GM08714 (cell line): Measurements from ENCODE around the gene FEM1B.

Experiments
- H3K4me3 ChIP-seq: fragments of 200-500 bp; sonication (Bioruptor generic); 2 replicates; pipeline ENCODE4 v1.5.1; 2014; ENCODE audit warnings: mild to moderate bottlenecking, low read length, inconsistent platforms
- ZNF274 ChIP-seq: IDR thresholded peaks from 2 replicates; pipeline ENCODE4 v1.6.1; 2012; ENCODE audit warnings: mild to moderate bottlenecking, low read depth, low read length

FEM1B gene

DNA sequence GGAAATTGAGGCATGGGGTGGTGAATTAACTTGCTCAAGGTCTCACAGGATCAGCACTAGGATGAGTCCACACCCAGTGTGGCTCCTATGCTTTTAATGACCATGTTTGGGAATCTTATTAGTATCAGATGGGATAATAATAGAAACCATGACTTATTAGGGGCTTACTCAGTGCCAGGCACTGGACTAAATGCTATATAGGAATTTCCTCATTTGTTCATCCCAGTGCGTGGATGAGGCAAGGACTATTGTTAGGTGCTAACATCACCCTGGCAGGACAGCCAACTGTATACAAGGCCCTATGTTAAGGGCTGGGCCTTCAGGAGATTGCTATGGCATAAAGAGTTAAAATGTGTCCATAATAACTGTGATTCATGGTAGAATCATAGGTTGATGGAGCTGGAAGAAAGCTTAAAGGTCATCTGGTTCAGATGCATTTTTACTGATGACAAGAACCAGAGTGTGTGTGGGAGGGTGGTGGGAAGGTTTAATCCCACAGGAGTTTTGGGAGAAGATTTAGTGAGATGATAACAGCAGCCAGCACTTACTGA lies 4.7 kb upstream of the FEM1B start:
- no peak for TF ChIP-seq ZNF274
- no peak overlapping the region for H3K4me3 ChIP-seq

DNA sequence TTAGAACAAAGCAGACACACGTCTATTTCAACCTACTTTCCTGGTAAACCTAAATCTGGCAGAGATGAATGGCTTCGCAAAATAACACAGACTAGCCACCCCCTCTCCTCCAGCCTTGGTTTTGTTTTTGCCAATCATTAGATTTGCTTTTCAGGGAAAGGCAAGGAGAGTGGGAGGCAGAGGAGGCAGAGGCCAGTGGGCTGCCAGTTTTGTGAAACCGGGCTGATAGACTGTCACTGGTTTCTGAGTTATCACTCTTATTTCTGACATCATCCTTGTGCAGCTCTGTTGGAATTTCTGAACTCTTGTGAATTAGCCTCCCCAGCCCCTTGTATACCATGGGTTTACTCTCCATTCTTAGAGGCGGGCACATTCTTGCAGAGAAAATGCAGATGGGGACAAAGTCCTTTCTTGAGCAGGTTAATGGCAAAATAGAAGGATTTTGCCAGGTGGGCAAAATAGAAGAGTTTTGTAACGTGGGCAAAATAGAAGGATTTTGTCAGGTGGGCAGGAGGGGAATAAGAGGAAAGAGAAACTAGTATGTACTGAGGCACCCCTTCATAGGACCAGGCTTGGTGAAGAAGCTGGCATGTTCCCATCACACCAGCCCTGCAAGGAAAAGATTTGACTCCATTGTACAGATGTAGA lies 3.2 kb upstream of the FEM1B start:
- no peak for TF ChIP-seq ZNF274
- H3K4me3 ChIP-seq: no peak overlapping the region

DNA sequence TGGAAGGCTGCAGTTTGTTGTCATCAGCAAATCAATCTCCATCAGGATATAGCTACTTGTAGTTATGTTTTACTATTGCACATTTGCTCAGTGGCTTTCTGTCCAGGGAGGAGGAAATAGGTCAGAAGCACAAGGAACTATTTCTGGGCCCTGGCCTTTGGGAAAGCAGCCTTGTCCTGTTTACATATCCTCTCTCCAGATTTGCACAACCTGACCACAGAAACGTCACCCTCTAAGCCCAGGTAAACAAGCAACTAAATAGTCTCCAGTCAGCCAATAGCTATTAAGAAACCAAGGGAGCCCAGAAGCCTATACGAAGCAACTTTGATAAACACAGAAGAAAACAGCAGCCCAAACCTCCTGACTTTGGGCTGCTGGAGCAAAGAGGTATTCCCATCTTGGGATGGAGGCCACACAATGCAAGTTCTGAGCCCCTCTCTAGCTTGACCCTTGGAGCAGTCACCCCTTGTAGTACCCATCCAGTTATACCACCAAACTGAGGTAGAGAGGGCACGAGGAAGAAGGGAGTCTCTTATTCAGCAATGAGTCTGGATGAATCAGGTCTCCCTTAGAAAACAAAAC lies 2.3 kb upstream of the FEM1B start:
- TF ChIP-seq ZNF274: no peak
- no peak overlapping the region for H3K4me3 ChIP-seq

DNA sequence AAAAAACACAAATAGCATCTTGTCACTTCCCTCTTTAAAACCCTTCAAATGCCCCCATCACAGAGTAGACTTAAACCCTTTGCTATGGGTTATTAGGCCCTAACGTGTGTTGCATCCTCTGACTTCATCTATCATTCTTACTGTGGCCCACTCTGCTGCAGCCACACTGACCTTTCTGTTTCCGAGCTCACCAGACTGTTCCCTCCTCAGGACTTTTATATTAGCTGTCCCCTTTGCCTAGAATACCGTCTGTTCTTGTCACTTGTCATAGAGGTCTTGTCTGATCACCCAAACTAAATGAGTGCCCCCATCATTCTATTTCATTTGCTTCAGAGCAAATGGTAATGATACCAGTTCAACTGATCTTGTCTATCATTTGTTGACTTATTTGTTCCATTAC lies 877 bp upstream of the FEM1B start:
- peak overlapping the region; percentile 97 for H3K4me3 ChIP-seq
- TF ChIP-seq ZNF274: no peak

DNA sequence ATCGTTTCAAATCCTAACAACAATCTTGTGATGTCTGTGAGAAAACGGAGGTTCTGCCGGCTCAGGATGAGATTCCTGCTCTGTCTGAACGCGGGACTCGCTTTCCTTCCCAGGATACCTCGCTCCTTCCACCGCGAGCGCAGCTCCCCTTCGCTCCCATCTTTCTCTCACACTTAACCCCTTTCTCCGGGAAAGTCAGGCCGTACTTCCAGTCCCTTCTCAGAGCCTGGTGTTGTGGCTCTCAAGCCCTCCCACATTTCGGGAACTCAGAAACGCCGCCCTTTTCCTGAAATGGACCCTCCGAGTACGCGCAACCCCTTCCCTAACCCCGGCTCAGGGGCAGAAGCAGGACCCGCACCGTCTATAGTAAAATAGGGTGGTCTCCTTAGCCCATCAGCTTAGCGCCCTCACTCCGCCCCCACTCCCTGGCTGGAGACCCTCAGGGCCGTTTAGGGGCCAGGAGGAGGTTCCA lies 378 bp upstream of the FEM1B start:
- H3K4me3 ChIP-seq: peak overlapping the region; percentile 97
- TF ChIP-seq ZNF274: no peak

DNA sequence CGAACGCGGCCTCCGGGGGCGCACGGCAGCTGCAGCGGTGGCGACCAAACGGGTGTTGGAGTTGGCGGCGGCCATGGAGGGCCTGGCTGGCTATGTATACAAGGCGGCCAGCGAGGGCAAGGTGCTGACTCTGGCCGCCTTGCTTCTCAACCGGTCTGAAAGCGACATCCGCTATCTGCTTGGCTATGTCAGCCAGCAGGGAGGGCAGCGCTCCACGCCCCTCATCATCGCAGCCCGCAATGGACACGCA lies 725 bp downstream of the FEM1B start:
- peak overlapping the region; percentile 97 for H3K4me3 ChIP-seq
- TF ChIP-seq ZNF274: no peak

DNA sequence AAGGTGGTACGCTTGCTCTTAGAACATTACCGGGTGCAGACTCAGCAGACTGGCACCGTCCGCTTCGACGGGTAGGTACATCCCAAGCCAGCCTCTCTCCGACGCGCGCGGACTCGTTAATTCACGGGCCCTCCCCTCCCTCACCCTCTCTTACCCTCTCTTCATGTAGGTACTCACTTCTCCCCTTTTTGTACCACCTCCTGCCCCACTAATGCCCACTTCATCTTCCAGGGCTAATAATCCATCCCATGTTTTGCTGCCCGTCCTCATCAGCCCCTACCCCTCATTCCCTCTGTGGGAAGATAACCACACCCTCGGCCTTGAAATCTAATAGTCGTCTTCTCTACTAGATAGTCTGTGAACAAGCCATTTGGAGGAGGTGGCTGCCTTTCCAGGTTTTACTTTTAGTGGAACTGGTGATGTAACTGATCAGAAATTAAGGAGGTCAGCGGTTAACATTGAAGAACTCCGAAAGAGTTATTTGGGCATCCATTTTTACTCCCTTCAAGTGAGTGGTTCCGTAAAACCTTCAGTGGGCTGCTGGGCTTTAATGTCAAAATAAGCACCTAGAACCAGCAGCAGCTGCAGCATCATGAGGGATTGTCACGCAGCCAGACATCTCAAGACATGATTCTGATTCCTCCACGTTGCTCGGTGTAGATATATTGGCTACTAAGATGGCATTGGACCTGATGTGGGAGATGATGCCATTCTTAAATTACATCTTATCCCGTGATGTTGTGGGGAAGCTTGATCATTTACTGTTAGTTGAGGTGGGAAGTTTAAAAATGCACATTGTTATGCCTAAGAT lies 1.3 kb downstream of the FEM1B start:
- no peak for TF ChIP-seq ZNF274
- H3K4me3 ChIP-seq: peak overlapping the region; percentile 97

DNA sequence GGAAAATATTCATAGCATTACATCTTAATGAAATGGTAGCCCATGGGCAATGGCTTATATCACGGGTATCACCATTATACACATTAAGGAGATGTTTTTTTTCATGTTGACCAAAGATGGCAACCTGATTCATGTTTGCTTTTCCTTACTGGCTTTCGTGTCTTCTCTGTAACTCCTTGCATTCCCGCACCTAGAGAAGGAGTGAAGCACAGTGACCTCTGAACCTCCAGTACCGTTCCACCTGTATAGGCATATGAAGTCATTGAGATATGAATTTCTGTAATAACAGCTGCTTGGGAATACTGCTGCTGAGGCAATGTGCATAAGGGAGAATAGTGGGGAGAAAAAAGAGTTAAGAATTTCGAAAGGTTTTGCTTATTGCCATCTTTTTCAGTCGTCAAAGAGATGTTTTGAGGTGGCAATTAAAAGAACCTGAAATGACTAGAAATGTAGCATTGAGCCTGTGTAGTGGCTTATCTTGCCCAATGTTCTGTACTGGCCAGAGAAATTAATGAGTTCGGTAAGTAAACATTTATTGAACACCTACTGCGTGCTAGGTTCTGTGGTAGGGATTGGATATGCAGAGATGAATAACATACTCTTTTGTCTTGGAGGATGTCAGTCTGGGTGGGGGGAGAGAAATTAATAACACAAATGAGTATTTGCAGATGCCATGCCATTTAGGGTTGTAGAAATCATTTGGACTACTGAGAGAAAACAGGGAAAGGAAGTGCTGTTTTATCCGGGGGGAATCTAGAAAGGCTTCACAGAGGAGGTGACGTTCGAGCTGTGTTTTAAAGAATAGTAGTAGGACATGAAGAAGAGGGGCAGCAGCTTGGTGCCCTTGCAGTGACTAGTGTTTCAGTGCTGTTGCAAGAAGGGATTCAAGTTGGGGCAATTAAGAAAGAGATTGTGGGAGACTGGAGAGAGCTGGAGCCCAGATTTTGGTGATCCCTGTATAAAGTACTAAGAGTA lies 2.5 kb downstream of the FEM1B start:
- TF ChIP-seq ZNF274: no peak
- H3K4me3 ChIP-seq: peak overlapping the region; percentile 97

DNA sequence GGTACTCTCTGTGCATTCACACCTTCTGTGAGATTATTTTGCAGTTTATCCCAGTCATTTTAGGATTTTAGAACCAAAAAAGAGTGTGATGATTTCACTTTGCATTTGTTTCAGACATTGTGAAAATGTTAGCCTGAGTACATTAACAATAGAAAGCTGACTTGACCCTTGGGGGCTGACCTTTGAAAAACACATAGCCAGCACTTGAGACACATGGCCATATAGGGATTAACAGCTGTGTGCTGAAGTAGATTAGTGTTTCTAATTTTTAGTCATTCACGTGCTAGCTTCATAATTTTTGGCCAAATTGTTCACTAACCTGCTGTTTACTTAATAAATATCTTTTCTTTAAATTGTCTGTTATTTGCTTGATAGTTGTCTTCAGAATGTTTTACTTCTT lies 3.5 kb downstream of the FEM1B start:
- peak overlapping the region; percentile 97; the same call in 1 of the 2 replicates for H3K4me3 ChIP-seq
- no peak for TF ChIP-seq ZNF274

DNA sequence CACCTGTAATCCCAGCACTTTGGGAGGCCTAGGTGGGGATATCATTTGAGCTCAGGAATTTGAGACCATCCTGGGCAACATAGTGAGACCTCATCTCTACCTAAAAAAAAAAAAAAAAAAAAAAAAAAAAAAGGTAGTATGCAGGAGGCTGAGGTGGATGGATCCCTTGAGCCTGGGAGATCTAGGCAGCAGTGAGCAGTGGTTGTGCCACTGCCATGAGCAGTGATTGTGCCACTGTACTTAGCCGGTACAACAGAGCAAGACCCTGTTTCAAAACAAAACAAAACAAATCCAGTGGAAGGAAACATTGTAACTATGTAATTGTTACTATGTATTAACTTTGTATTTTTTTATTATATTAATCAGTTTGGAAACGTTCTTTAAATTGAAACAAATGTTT lies 5.9 kb downstream of the FEM1B start:
- TF ChIP-seq ZNF274: no peak
- no peak overlapping the region for H3K4me3 ChIP-seq

DNA sequence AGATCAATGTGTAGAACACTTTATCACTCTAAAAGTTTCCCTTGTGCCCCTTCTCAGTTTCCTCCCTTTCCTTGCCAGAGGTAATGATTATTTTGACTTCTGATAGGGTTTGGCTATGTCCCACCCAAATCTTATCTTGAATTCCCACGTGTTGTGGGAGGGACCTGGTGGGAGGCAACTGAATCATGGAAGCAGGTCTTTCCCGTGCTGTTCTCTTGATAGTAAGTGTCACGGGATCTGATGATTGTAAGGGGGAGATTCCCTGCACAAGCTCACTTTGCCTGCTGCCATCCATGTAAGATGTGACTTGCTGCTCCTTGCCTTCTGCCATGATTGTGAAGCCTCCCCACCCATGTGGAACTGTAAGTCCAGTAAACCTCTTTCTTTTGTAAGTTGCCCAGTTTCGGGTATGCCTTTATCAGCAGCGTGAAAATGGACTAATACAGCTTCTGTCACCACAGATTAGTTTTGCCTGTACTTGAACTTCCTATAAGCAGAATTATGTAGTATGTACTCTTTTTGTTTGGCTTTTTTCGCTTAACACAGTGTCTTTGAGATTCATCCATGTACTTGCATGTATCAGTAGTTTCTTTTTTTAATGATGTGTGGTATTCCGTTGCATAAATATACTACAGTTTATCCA lies 7.2 kb downstream of the FEM1B start:
- no peak for TF ChIP-seq ZNF274
- no peak overlapping the region for H3K4me3 ChIP-seq

DNA sequence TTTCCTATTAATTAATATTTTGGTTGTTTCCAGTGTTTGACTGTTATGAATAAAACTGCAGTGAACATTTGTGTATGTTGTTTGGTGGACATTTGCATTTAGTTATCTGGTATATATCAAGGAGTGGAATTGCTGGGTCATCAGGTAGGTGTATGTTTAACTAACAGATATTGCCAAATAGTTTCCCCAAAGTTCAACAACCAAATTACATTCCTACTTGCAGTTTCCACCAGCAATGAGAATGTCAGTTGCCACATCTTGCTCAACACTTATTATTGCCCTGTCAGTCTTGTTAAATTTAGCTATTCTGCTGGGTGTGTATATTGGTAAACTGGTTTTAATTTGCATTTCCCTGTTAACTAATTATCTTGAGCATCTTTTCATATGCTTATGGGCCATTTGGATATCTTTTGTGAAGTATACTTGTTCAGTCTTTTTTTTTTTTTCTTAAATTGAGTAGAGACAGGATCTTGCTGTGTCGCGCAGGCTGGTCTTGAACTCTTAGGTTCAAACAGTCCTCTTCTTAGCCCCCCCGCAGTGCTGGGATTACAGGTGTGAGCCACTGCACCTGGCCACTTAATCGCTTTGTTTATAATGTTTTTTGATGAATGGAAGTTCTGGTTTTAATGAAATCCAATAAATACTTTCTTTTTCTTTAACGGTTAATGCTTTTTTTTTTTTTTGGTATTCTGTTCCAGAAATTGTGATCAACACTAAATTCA lies 7.9 kb downstream of the FEM1B start:
- no peak overlapping the region for H3K4me3 ChIP-seq
- TF ChIP-seq ZNF274: no peak

DNA sequence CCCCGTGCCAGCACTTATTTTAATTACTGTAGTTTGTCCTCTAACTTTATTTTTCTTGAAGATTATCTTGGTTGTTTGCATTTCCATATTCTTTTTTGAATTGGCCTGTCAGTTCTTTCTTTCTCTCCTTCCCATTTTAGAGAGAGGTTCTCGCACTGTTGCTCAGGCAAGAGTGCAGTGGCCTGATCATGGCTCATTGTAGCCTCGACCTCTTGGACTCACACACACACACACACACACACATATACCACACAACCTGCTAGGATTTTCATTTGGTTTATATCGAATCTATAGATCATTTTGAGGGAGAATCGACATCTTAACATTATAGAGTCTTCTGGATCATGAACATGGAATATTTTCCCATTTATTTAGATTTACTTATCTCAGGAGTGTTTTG lies 8.7 kb downstream of the FEM1B start:
- no peak overlapping the region for H3K4me3 ChIP-seq
- no peak for TF ChIP-seq ZNF274
